Endothelial cell of umbilical vein (primary cell): ENCODE data around the gene DZIP3. TPM values are rescaled to one million over a fixed set of nuclear protein-coding genes. Genes with fewer than 3 reads are reported as not detected.

Experiments
- BruUV-seq: library from RNA; stranded (reverse); fragments of 400-500 nt; replicated peaks from 2 replicates; lab custom pipeline; 2021; lab: Mats Ljungman, UMichigan
- CTCF ChIA-PET: fragments of 300-600, 350-600 bp; sonication (Branson Sonifier 250); formaldehyde crosslinking; loops from one replicate; lab custom pipeline; 2021; ENCODE audit warnings: antibody characterized with exemption, inconsistent platforms; lab: Charles Lee
- POLR2A ChIA-PET: fragments of 300-600, 350-600 bp; sonication (Branson Sonifier 250); formaldehyde crosslinking; loops from one replicate; lab custom pipeline; 2021; ENCODE audit warnings: antibody characterized with exemption, inconsistent platforms; lab: Charles Lee
- DNase-seq: peaks from one replicate; pipeline ENCODE4 v3.0.0-alpha.2; 2011; ENCODE audit warnings: low read depth, low spot score
- FAIRE-seq: peaks from 2 replicates; lab custom pipeline; 2011; peaks lifted over from hg19 to GRCh38; lab: Jason Lieb, UNC
- H2AFZ ChIP-seq: 2 replicates; pipeline ENCODE4 v1.6.0; 2012; ENCODE audit warnings: low read depth, low read length, control low read depth, inconsistent platforms
- H3K27ac ChIP-seq: 2 replicates; pipeline ENCODE4 v1.5.1; 2011; ENCODE audit warnings: low read depth, mild to moderate bottlenecking, control low read depth, low read length, moderate library complexity; ENCODE audit not compliant: insufficient read depth
- H3K27me3 ChIP-seq, 2 experiments: 2 replicates each; pipeline versions ENCODE4 v1.6.0 to v1.6.1; 2011; ENCODE audit warnings: low read length in 2 of 2, mixed read lengths in 1 of 2; ENCODE audit not compliant: control insufficient read depth in 2 of 2, insufficient read depth in 2 of 2
- H3K36me3 ChIP-seq, 2 experiments: 2 replicates in 1 of 2; 3 replicates in 1 of 2; pipeline ENCODE4 v1.5.1; 2011; ENCODE audit warnings: low read length in 2 of 2, mild to moderate bottlenecking in 1 of 2, moderate library complexity in 1 of 2; ENCODE audit not compliant: control insufficient read depth in 2 of 2, insufficient read depth in 2 of 2; ENCODE audit errors: extremely low read depth in 1 of 2
- H3K4me1 ChIP-seq: 3 replicates; pipeline ENCODE4 v1.5.1; 2011; ENCODE audit warnings: mild to moderate bottlenecking, low read length; ENCODE audit not compliant: control insufficient read depth, insufficient read depth; ENCODE audit errors: extremely low read depth
- H3K4me2 ChIP-seq: 2 replicates; pipeline ENCODE4 v1.6.1; 2011; ENCODE audit warnings: low read length, control low read depth, mixed read lengths; ENCODE audit not compliant: insufficient read depth
- H3K4me3 ChIP-seq, 3 experiments: fragments of 200-600 bp in 1 of 3; sonication (generic), shearing (Covaris generic) in 1 of 3; replicated peaks in 1 of 3; 2 replicates each; pipeline ENCODE4 v1.5.1; 2011 to 2016; ENCODE audit warnings: control low read depth in 3 of 3, low read length in 3 of 3, mild to moderate bottlenecking in 2 of 3, inconsistent platforms in 1 of 3, low read depth in 1 of 3, moderate library complexity in 1 of 3; ENCODE audit not compliant: insufficient read depth in 1 of 3
- H3K79me2 ChIP-seq: 2 replicates; pipeline ENCODE4 v1.6.0; 2012; ENCODE audit warnings: low read length, inconsistent platforms; ENCODE audit not compliant: control insufficient read depth, insufficient read depth
- H3K9ac ChIP-seq: replicated peaks from 2 replicates; pipeline ENCODE3; 2011; ENCODE audit warnings: low read length, control low read depth; ENCODE audit not compliant: insufficient read depth; ENCODE audit errors: extremely low read depth
- H3K9me1 ChIP-seq: replicated peaks from 3 replicates; pipeline ENCODE4 v1.6.0; 2011; ENCODE audit warnings: mild to moderate bottlenecking, low read length; ENCODE audit not compliant: control insufficient read depth, insufficient read depth; ENCODE audit errors: extremely low read depth
- H3K9me3 ChIP-seq: replicated peaks from 2 replicates; pipeline ENCODE4 v1.5.1; 2012; ENCODE audit warnings: low read length, inconsistent platforms; ENCODE audit not compliant: control insufficient read depth, insufficient read depth
- H4K20me1 ChIP-seq: replicated peaks from 2 replicates; pipeline ENCODE3; 2011; ENCODE audit warnings: mild to moderate bottlenecking, low read length; ENCODE audit not compliant: control insufficient read depth, insufficient read depth; ENCODE audit errors: extremely low read depth
- EZH2 ChIP-seq: IDR thresholded peaks from 2 replicates; pipeline ENCODE4 v1.6.1; 2012; ENCODE audit warnings: borderline replicate concordance, low read depth, mild to moderate bottlenecking, moderate library complexity, low read length, inconsistent platforms; ENCODE audit not compliant: severe bottlenecking
- FOS ChIP-seq: IDR thresholded peaks from 2 replicates; pipeline ENCODE4 v1.6.1; 2011; ENCODE audit warnings: mild to moderate bottlenecking, low read length, moderate library complexity, borderline replicate concordance; ENCODE audit not compliant: insufficient read depth
- GATA2 ChIP-seq: IDR thresholded peaks from 2 replicates; pipeline ENCODE4 v1.7.0; 2011; ENCODE audit warnings: low read depth, mild to moderate bottlenecking, moderate library complexity, mixed read lengths, low read length; ENCODE audit not compliant: insufficient read length, insufficient read depth
- JUN ChIP-seq: IDR thresholded peaks from 2 replicates; pipeline ENCODE4 v1.6.1; 2011; ENCODE audit warnings: borderline replicate concordance, low read depth; ENCODE audit not compliant: insufficient read length, insufficient read depth
- MYC ChIP-seq: IDR thresholded peaks from one replicate; pipeline ENCODE4 v1.6.1; 2011; ENCODE audit warnings: mild to moderate bottlenecking, low read depth, low read length
- POLR2A ChIP-seq: IDR thresholded peaks from 2 replicates; pipeline ENCODE4 v1.6.1; 2012; ENCODE audit warnings: low read depth, mild to moderate bottlenecking, control low read depth, low read length
- POLR2AphosphoS5 ChIP-seq: IDR thresholded peaks from 2 replicates; pipeline ENCODE4 v1.6.1; 2012; ENCODE audit warnings: low read depth, mild to moderate bottlenecking, control low read depth, low read length, moderate library complexity; ENCODE audit not compliant: insufficient read depth
- dilution Hi-C: fragments of 300-500 bp; cut with MboI; formaldehyde crosslinking; loops from one replicate; pipeline ENCODE4 v1.15.0; 2019; ENCODE audit warnings: low sequenced_read_pairs; ENCODE audit not compliant: extremely low pct_ligation_motif_present
- intact Hi-C: fragments of 100-400 bp; cut with micrococcal nuclease; formaldehyde crosslinking; loops from one replicate; pipeline ENCODE4 v1.10.0; 2022
- polyA plus RNA-seq, 4 experiments: library from polyadenylated mRNA; depleted of rRNA in 3 of 4; stranded (reverse) in 3 of 4; unstranded in 1 of 4; fragments of >200 nt; gene quantifications; 2 replicates each; pipeline versions ENCODE4 v1.2.1 to v1.2.3, GENCODE V29; 2011 to 2012; ENCODE audit warnings: missing spikeins in 1 of 4
- total RNA-seq: library from RNA; stranded (reverse); gene quantifications from 2 replicates; pipeline ENCODE4 v1.2.3, GENCODE V29; 2021
- TF ChIP-seq, protein P1 (sequence below), 2 donors: IDR thresholded peaks; 1 replicate in 1 of 2; 2 replicates in 1 of 2; pipeline ENCODE4 v1.5.1; 2011; ENCODE audit warnings: low read length in 2 of 2, mild to moderate bottlenecking in 2 of 2, moderate library complexity in 2 of 2, control low read depth in 1 of 2, inconsistent platforms in 1 of 2, low read depth in 1 of 2; ENCODE audit not compliant: insufficient read depth in 1 of 2; ENCODE audit errors: extremely low read depth in 1 of 2
- TF ChIP-seq, protein P2 (sequence below): IDR thresholded peaks from 2 replicates; pipeline ENCODE4 v1.6.1; 2011; ENCODE audit not compliant: insufficient read depth, insufficient read length

The DZIP3 gene
- total and polyA plus RNA-seq, 2 donors (not counting 3 experiments of a cell fraction or from before 2014, with no cell fraction given): 1.9 to 6.5 TPM

GRCh38 chr3:108623504-108623903, 34.0 kb downstream of the DZIP3 start:
- no peaks in the 10 kb centered on the region for H3K9me3 ChIP-seq
- no peak for FAIRE-seq
- H3K4me2 ChIP-seq: no peak overlapping the region
- no peaks in the 10 kb centered on the region for H3K9me1 ChIP-seq
- H3K27ac ChIP-seq: no peak overlapping the region
- no peak for DNase-seq
- H3K9ac ChIP-seq: no peak overlapping the region
- ChIA-PET CTCF (interaction anchor here (1.4 kb wide), 1 partner anchor 25 kb away, joined by 4 read pairs; no protein-coding TSS in a partner anchor), POLR2A (no interaction called here)
- intact Hi-C loops: no loop called here
- H3K79me2 ChIP-seq: no peaks in the 10 kb centered on the region
- BruUV-seq: no TSS peak
- no peak overlapping the region for H3K4me3 ChIP-seq
- no peak overlapping the region for H2AFZ ChIP-seq
- H3K4me1 ChIP-seq: peaks cover 6% of the 10 kb centered on the region
- no peaks in the 10 kb centered on the region for H3K27me3 ChIP-seq
- no peaks in the 10 kb centered on the region for H4K20me1 ChIP-seq
- no peaks in the 10 kb centered on the region for H3K36me3 ChIP-seq
- TF ChIP-seq, protein P1, sequence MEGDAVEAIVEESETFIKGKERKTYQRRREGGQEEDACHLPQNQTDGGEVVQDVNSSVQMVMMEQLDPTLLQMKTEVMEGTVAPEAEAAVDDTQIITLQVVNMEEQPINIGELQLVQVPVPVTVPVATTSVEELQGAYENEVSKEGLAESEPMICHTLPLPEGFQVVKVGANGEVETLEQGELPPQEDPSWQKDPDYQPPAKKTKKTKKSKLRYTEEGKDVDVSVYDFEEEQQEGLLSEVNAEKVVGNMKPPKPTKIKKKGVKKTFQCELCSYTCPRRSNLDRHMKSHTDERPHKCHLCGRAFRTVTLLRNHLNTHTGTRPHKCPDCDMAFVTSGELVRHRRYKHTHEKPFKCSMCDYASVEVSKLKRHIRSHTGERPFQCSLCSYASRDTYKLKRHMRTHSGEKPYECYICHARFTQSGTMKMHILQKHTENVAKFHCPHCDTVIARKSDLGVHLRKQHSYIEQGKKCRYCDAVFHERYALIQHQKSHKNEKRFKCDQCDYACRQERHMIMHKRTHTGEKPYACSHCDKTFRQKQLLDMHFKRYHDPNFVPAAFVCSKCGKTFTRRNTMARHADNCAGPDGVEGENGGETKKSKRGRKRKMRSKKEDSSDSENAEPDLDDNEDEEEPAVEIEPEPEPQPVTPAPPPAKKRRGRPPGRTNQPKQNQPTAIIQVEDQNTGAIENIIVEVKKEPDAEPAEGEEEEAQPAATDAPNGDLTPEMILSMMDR (IDR thresholded peaks at IDR 0.05; ENCODE audit: extremely low read depth in 1 of 2, insufficient read depth in 1 of 2, low read depth in 1 of 2, low read length in 2 of 2): no peak
- TF ChIP-seq POLR2A (no peak), EZH2 (no peak), GATA2 (no peak), POLR2AphosphoS5 (no peak), MYC (no peak), JUN (no peak), FOS (no peak)
- TF ChIP-seq, protein P2, sequence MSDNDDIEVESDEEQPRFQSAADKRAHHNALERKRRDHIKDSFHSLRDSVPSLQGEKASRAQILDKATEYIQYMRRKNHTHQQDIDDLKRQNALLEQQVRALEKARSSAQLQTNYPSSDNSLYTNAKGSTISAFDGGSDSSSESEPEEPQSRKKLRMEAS: no peak
- dilution Hi-C loops: no loop called here
